Activated CD8-positive, alpha-beta T cell treated with anti-CD3 and anti-CD28 coated beads for 36 hours (primary cell): ENCODE data around the gene CROT. TPM values are rescaled to one million over a fixed set of nuclear protein-coding genes. Genes with fewer than 3 reads are reported as not detected.

ENCODE experiments used
- ATAC-seq: fragments of 200-7000 bp; cut with Tn5 transposase; one replicate; pipeline ENCODE4 v1.10.0; 2021; ENCODE audit warnings: mild to moderate bottlenecking, moderate library complexity
- CTCF ChIA-PET: fragments of 350-600 bp; sonication (Branson Sonifier 250); formaldehyde crosslinking; loops from one replicate; lab custom pipeline; 2021; ENCODE audit warnings: antibody characterized with exemption; lab: Charles Lee
- POLR2A ChIA-PET: fragments of 350-600 bp; sonication (Branson Sonifier 250); formaldehyde crosslinking; loops from one replicate; lab custom pipeline; 2021; ENCODE audit warnings: antibody characterized with exemption; lab: Charles Lee
- DNase-seq: peaks from one replicate; pipeline ENCODE4 v3.0.0-alpha.2; 2020
- H3K27ac Mint-ChIP-seq: one replicate; pipeline ENCODE4 v1.8.0; 2021; ENCODE audit warnings: mild to moderate bottlenecking, mixed read lengths
- H3K27me3 Mint-ChIP-seq: one replicate; pipeline ENCODE4 v1.8.0; 2021; ENCODE audit warnings: mixed read lengths
- H3K36me3 Mint-ChIP-seq: one replicate; pipeline ENCODE4 v1.8.0; 2021; ENCODE audit warnings: low read depth, mixed read lengths
- H3K4me1 Mint-ChIP-seq: one replicate; pipeline ENCODE4 v1.8.0; 2021; ENCODE audit warnings: low read depth, mixed read lengths
- H3K4me3 Mint-ChIP-seq: one replicate; pipeline ENCODE4 v1.8.0; 2021; ENCODE audit warnings: mild to moderate bottlenecking, moderate library complexity, mixed read lengths
- H3K9me3 Mint-ChIP-seq: one replicate; pipeline ENCODE4 v1.8.0; 2021; ENCODE audit warnings: mixed read lengths
- CTCF ChIP-seq: fragments of 200-600 bp; IDR thresholded peaks from one replicate; pipeline ENCODE4 v1.8.0; 2022; ENCODE audit warnings: antibody characterized with exemption, mild to moderate bottlenecking
- intact Hi-C: fragments of 100-400 bp; cut with micrococcal nuclease; formaldehyde crosslinking; loops from one replicate; pipeline ENCODE4 v1.10.0; 2022
- total RNA-seq, 2 experiments: library from RNA; stranded (reverse); gene quantifications; one replicate each; pipeline ENCODE4 v1.2.3, GENCODE V29; 2021

The CROT gene
- total RNA-seq, 2 experiments from 2014 or later: 7.2 to 7.3 TPM

DNA sequence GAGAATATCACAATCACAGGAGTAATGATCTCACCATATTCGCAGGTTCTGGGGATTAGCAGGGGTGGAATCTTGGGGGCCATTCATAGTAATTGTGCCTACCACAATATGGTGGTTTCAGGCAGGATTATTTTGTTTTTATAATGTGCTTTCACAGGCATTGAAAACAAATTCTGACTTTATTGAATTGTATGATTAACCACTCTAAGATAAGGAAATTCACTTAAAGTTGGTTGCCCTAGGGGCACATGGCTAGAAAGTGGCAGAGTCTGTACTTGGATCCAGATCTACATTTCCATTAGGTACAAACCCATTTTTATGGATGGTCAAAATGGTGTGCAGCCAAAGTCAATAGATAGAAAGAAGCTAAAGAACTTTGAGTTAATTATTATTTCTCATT lies 1.7 kb downstream of the CROT start:
- intact Hi-C loops: no loop called here

GRCh38 chr7:87347664-87348063 lies 2.2 kb downstream of the CROT start:
- H3K4me3 Mint-ChIP-seq: no peak overlapping the region
- peaks cover 25% of the 10 kb centered on the region for H3K36me3 Mint-ChIP-seq
- intact Hi-C loops: no loop called here
- H3K27ac Mint-ChIP-seq: no peak overlapping the region
- no peak for ATAC-seq
- H3K27me3 Mint-ChIP-seq: no peaks in the 10 kb centered on the region
- ChIA-PET CTCF (interaction anchor here (0.9 to 4.2 kb wide), 2 partner anchors 19 to 68 kb away, joined by 3 to 19 read pairs; no protein-coding TSS in a partner anchor), POLR2A (interaction anchor here (0.6 kb wide), 1 partner anchor 806 kb away, joined by 3 read pairs; no protein-coding TSS in a partner anchor)
- TF ChIP-seq CTCF: no peak
- H3K9me3 Mint-ChIP-seq: no peaks in the 10 kb centered on the region
- H3K4me1 Mint-ChIP-seq: peaks cover 23% of the 10 kb centered on the region
- DNase-seq: no peak

More for the DNA sequence above, 1.7 kb downstream of the CROT start:
- H3K27ac Mint-ChIP-seq: no peak overlapping the region
- no peak for TF ChIP-seq CTCF
- H3K27me3 Mint-ChIP-seq: no peaks in the 10 kb centered on the region
- H3K36me3 Mint-ChIP-seq: peaks cover 23% of the 10 kb centered on the region
- DNase-seq (no peak), ATAC-seq (no peak)
- ChIA-PET POLR2A (interaction anchor here (0.6 kb wide), 1 partner anchor 806 kb away, joined by 3 read pairs; no protein-coding TSS in a partner anchor), CTCF (interaction anchor here (0.9 to 4.2 kb wide), 2 partner anchors 18 to 68 kb away, joined by 3 to 19 read pairs; no protein-coding TSS in a partner anchor)
- no peaks in the 10 kb centered on the region for H3K9me3 Mint-ChIP-seq
- H3K4me1 Mint-ChIP-seq: peaks cover 28% of the 10 kb centered on the region
- no peak overlapping the region for H3K4me3 Mint-ChIP-seq

- no peak for ATAC-seq
- Mint-ChIP-seq H3K4me3 (no peak overlapping the region), H3K36me3 (peaks cover 55% of the 10 kb centered on the region), H3K9me3 (peaks cover 5% of the 10 kb centered on the region), H3K27me3 (no peaks in the 10 kb centered on the region), H3K4me1 (no peaks in the 10 kb centered on the region), H3K27ac (no peak overlapping the region)
- no peak for DNase-seq
- CTCF ChIA-PET: no interaction called here
- intact Hi-C loops: no loop called here
- POLR2A ChIA-PET: no interaction called here
- no peak for TF ChIP-seq CTCF
Observed at GRCh38 chr7:87354749-87355148, 9.3 kb downstream of the CROT start.

GRCh38 chr7:87356448-87356847 lies 11.0 kb downstream of the CROT start:
- peaks cover 5% of the 10 kb centered on the region for H3K9me3 Mint-ChIP-seq
- POLR2A ChIA-PET: no interaction called here
- ATAC-seq (no peak), DNase-seq (no peak)
- H3K36me3 Mint-ChIP-seq: peaks cover 45% of the 10 kb centered on the region
- H3K4me3 Mint-ChIP-seq: no peak overlapping the region
- intact Hi-C loops: no loop called here
- no peak overlapping the region for H3K27ac Mint-ChIP-seq
- TF ChIP-seq CTCF: no peak
- H3K27me3 Mint-ChIP-seq: no peaks in the 10 kb centered on the region
- CTCF ChIA-PET: no interaction called here
- no peaks in the 10 kb centered on the region for H3K4me1 Mint-ChIP-seq

DNA sequence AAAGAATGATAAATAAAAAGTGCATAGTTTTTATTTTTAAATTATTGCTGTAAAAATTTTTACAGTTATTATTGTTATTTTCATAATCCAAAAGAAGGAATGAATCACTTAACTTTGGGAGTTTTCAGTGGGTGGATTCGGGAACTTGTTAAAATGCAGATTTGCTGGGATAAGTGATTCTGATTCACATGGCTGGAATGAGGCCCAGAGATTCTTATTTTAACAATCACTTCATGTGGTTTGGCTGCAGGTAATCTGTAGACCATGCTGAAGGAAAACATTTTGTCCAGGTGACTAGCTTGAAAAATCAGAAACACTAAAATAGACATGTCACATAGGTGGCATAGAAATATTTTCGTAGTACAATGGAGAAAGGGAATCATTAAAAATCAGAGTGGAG lies 13.9 kb downstream of the CROT start:
- ATAC-seq (no peak), DNase-seq (no peak)
- H3K4me3 Mint-ChIP-seq: no peak overlapping the region
- ChIA-PET POLR2A (no interaction called here), CTCF (interaction anchor here (1.3 kb wide), 1 partner anchor 47 kb away, joined by 4 read pairs; no protein-coding TSS in a partner anchor)
- TF ChIP-seq CTCF: no peak
- peaks cover 1% of the 10 kb centered on the region for H3K9me3 Mint-ChIP-seq
- H3K27me3 Mint-ChIP-seq: no peaks in the 10 kb centered on the region
- H3K36me3 Mint-ChIP-seq: peaks cover 28% of the 10 kb centered on the region
- H3K27ac Mint-ChIP-seq: no peak overlapping the region
- no peaks in the 10 kb centered on the region for H3K4me1 Mint-ChIP-seq
- intact Hi-C loops: no loop called here
